Measurements from ENCODE around the gene IST1. TPM values are rescaled to one million over a fixed set of nuclear protein-coding genes. Genes with fewer than 3 reads are reported as not detected.

The IST1 gene
- total and polyA plus RNA-seq, 12 donors: 80.6 to 140 (median 103) TPM

- WGBS, 2 donors: 67 to 72% methylated on average over 3 of the region's 3 CpGs
- H3K27me3 ChIP-seq: no peaks in the 10 kb centered on the region
- H3K9me3 ChIP-seq: no peaks in the 10 kb centered on the region
- intact Hi-C loops (cut with DNase I): loop anchor here in 3 of 10 donors (5.0 to 10.0 kb wide), 3 partner anchors 35 to 62 kb away; partner anchors contain the start of genes AP1G1 (in 2 of the 3) and ZNF821 (in 1 of the 3)
- peaks cover 0 to 33% (median 22%) of the 10 kb centered on the region in 9 donors for H3K4me1 ChIP-seq
- no peak for ATAC-seq
- no peak for DNase-seq
- peak overlapping the region in 2 of 10 donors; percentile 93 to 97 for H3K27ac ChIP-seq
- H3K4me3 ChIP-seq: peak overlapping the region in 8 of 10 donors; percentile 91 to 100 (median 99)
- H3K36me3 ChIP-seq: peaks cover 0 to 46% (median 28%) of the 10 kb centered on the region in 9 donors
- TF ChIP-seq, protein P1, sequence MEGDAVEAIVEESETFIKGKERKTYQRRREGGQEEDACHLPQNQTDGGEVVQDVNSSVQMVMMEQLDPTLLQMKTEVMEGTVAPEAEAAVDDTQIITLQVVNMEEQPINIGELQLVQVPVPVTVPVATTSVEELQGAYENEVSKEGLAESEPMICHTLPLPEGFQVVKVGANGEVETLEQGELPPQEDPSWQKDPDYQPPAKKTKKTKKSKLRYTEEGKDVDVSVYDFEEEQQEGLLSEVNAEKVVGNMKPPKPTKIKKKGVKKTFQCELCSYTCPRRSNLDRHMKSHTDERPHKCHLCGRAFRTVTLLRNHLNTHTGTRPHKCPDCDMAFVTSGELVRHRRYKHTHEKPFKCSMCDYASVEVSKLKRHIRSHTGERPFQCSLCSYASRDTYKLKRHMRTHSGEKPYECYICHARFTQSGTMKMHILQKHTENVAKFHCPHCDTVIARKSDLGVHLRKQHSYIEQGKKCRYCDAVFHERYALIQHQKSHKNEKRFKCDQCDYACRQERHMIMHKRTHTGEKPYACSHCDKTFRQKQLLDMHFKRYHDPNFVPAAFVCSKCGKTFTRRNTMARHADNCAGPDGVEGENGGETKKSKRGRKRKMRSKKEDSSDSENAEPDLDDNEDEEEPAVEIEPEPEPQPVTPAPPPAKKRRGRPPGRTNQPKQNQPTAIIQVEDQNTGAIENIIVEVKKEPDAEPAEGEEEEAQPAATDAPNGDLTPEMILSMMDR (IDR thresholded peaks at IDR 0.05): no peak
Observed at GRCh38 chr16:71847096-71847495, 48.2 kb upstream of the IST1 start.

- peaks cover 0 to 41% (median 22%) of the 10 kb centered on the region in 9 donors for H3K4me1 ChIP-seq
- DNase-seq (no peak), ATAC-seq (no peak)
- TF ChIP-seq, protein P1 (IDR thresholded peaks at IDR 0.05): no peak
- WGBS, 2 donors: 89 to 91% methylated on average over 6 of the region's 6 CpGs
- intact Hi-C loops (cut with DNase I): loop anchor here in 3 of 10 donors (5.0 to 10.0 kb wide), 3 partner anchors 34 to 64 kb away; partner anchors contain the start of genes AP1G1 (in 2 of the 3) and ZNF821 (in 1 of the 3)
- H3K36me3 ChIP-seq: peaks cover 0 to 60% (median 29%) of the 10 kb centered on the region in 9 donors
- no peaks in the 10 kb centered on the region for H3K27me3 ChIP-seq
- no peaks in the 10 kb centered on the region for H3K9me3 ChIP-seq
- H3K27ac ChIP-seq: no peak overlapping the region
- H3K4me3 ChIP-seq: no peak overlapping the region
Observed at GRCh38 chr16:71848622-71849021, 46.7 kb upstream of the IST1 start.

GRCh38 chr16:71851746-71852145 lies 43.6 kb upstream of the IST1 start:
- no peaks in the 10 kb centered on the region for H3K9me3 ChIP-seq
- TF ChIP-seq, protein P1 (IDR thresholded peaks at IDR 0.05): no peak
- H3K4me1 ChIP-seq: peaks cover 8 to 60% (median 23%) of the 10 kb centered on the region in 9 donors
- H3K27ac ChIP-seq: no peak overlapping the region
- H3K4me3 ChIP-seq: no peak overlapping the region
- no peak for DNase-seq
- 93 to 97% methylated on average over 8 of the region's 8 CpGs for WGBS, 2 donors
- peak in 1 of 8 donors; percentile 10 for ATAC-seq
- H3K36me3 ChIP-seq: peaks cover 0 to 89% (median 29%) of the 10 kb centered on the region in 9 donors
- intact Hi-C loops (cut with DNase I): loop anchor here in 1 of 10 donors (10.0 kb wide), 1 partner anchor 1323 kb away; no protein-coding TSS in a partner anchor
- no peaks in the 10 kb centered on the region for H3K27me3 ChIP-seq

DNA sequence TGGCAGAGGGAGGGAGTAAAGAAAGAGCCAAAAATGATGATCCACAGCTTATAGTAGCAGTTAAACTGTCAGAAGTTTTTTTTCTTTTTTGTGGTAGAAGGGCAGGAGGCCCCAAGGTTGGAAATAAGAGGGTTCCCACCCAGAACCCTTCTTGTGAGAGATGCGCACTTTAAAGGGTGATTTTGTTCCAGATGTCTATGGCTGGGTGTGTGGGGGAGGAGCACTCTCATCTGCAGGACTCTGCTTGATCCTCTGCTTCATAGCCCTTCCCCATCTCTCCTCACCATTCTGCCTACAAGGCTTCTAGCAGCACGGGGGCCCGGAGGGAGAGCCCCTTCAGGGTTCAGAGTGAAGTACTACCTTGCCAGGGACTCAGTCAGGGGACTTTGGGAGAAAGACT lies 43.2 kb upstream of the IST1 start:
- intact Hi-C loops (cut with DNase I): loop anchor here in 1 of 10 donors (10.0 kb wide), 1 partner anchor 1323 kb away; no protein-coding TSS in a partner anchor
- H3K27me3 ChIP-seq: no peaks in the 10 kb centered on the region
- peaks cover 6 to 60% (median 19%) of the 10 kb centered on the region in 9 donors for H3K4me1 ChIP-seq
- WGBS, 2 donors: 88 to 92% methylated on average over 3 of the region's 3 CpGs
- H3K9me3 ChIP-seq: no peaks in the 10 kb centered on the region
- H3K4me3 ChIP-seq: no peak overlapping the region
- DNase-seq: no peak
- TF ChIP-seq, protein P1 (IDR thresholded peaks at IDR 0.05): no peak
- H3K36me3 ChIP-seq: peaks cover 0 to 93% (median 29%) of the 10 kb centered on the region in 9 donors
- H3K27ac ChIP-seq: no peak overlapping the region
- ATAC-seq: no peak
